Right forelimb (tissue), 1 donor: Measurements from ENCODE around the gene TLE5.
"Not testable (repeated sequence)": the region's sequence is repeated elsewhere in the genome, so short reads cannot be mapped to it uniquely, and the experiment has no call there.

Source experiments
- DNase-seq: peaks from one replicate; pipeline ENCODE4 v3.0.0-alpha.2; 2018

The TLE5 gene

DNA sequence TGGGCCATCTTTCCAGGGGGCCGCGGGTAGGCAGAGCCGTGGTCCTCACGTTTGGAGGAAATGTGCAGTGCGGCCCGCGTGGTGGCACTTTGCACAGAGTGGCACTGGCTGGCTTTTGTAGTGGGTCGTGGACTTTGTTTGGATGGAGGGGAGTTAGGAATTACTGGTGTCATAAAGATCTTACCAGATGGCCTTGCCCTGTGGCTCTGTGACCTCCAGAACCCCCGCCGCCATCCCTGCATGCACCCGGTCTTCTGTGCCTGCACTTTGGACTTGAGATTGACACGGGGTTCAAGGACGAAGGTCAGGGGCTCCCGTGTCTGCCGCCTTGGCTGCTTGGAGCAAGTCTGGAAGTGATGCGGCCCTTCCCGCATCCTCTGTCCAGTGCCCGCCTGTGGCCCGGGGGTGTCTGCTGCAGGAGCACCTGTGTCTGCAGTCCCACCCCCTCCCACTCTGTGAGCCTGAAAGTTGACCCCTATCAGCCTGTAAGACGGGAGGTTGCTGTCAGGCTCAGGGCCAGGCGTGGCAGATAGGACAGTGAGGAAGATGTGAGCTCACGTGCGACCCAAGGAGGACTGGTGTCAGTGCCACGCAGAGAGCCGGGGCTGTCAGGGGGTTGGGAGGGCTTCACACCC is 34.1 kb upstream of the TLE5 start:
- no peak for DNase-seq

DNA sequence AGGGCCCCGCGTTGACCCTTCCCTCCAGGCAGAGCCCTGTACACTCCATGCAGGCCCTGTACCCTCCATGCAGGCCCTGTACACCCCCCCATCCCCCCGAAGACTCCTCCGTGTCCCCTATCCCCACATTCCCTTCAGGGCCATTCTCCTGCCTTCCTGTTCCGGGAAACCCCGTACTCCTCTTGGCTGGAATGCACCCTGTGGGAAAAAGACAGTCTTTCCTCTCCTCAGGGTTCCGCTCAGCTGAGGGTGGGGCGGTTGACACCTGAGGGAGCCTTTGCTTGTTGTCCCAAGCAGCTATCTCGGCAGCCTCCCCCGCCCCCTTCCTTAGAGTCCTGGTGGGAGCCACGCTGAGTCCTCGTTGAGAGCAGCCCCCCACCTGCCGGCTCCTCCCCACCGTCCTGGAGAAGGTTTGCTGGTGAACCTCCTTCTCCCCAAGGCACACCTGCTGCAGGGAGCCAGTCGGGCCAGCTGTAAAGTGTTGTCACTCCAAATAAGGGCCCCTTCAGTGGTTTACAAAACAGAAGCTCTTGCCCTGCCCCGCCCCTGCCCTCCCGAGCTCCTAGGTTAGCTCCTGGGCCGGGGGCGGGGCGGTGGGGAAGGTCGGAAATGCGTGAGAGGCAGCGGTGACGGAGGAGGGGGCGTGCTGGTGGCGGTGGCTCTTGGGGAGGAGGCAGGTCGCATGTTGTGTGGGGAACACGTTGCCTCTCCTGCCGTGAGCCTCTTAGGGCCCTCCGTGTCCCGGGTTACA is 33.3 kb upstream of the TLE5 start:
- DNase-seq = no peak

DNA sequence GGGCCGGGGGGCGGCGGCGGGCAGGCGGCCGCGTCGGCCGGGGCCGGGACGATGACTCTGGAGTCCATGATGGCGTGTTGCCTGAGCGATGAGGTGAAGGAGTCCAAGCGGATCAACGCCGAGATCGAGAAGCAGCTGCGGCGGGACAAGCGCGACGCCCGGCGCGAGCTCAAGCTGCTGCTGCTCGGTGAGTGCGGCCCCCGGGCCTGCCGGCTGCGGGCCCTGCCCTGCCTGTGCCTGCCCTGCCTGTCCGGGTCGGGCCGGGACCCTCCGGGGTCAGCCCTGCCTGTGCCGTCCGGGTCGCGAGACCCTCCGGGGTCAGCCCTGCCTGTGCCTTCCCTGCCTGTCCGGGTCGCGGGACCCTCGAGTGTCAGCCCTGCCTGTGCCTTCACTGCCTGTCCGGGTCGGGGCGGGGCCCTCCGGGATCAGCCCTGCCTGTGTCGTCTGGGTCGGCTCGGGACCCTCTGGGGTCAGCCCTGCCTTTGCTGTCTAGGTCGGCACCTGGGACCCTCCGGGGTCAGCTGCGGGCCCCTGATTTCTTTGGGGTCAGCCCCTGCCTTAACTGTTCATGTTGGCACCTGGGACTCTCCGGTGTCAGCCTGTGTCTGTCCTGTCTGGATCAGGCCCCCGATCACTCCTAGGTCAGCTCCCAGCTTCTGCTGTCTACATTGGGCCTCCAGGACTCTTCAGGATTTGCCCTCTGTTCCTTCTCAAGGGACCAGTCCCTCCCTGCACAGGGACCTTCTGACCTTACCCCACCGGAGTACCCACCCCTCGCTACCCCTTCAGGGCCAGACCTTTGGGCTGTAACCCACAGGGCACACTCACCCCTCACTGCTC is 32.5 kb upstream of the TLE5 start:
- DNase-seq = no peak

DNA sequence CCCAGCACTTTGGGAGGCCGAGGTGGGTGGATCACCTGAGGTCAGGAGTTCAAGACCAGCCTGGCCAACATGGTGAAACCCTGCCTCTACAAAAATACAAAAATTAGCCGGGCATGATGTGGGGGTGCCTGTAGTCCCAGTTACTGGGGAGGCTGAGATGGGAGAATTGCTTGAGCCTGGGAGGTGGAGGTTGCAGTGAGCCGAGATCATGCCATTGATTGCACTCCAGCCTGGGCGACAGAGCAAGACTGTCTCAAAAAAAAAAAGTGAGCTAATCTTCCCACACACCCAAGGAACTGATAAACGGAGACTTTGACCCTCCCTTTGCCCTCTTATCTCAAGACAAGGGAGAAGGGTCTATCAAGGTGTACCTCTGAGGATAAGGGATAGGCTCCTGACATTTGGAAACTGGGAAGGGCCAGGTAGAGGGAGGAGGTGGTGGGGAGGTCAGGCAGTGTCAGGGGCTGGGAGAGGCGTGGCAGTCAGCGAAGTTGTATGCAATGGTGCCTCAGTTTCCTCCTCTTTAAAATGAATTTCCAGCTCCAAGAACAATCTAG is 27.1 kb upstream of the TLE5 start:
- not testable (repeated sequence) for DNase-seq

DNA sequence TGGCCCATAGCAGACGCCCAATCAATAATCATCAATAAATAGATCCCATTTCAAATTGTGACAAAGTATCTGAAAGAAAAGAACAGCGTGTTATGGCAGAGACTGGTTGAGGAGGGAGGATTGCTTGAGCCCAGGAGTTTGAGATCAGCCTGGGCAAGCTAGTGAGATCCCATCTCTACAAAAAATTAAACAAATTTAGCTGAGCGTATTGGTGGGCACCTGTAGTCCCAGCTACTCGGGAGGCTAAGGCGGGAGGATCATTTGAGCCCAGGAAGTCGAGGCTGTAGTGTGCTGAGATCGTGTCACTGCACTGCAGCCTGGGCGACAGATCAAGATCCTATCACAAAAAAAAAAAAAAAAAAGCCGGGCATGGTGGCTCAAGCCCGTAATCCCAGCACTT is 25.5 kb upstream of the TLE5 start:
- DNase-seq = no peak

DNA sequence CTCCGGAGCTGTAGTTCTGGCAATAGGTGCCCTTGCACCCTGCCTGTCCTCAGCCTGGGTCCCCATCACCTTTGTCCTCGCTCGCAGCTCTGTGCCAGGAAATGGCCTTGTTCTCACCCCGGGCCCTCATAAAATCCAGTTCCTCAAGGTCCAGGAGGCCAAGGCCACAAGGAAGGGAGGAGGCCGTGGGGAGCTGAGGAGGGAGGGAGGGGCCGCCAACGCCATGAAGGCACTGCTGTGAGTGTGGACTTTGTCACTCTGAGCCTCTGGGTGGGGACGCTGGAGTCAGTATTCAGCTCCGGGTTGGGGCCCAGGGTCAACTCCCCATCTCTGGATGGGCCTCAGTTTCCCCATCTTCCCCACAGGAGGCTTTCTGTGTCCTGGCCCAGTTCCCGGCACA is 22.6 kb upstream of the TLE5 start:
- no peak for DNase-seq

DNA sequence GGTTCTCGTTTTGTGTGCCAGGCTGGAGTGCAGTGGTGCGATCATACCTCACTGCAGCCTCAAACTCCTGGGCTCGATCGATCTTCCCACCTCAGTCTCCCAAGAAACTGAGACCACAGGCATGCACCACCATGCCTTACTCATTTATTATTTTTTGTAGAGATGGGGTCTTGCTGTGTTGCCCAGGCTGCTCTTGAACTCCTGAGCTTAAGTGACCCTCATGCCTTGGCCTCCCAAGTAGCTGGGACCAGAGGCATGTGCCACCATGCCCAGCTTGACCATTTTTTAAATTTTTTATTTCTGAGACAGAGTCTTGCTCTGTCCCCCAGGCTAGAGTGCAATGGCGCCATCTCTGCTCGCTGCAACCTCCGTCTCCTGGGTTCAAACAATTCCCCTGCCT is 21.7 kb upstream of the TLE5 start:
- no peak for DNase-seq

DNA sequence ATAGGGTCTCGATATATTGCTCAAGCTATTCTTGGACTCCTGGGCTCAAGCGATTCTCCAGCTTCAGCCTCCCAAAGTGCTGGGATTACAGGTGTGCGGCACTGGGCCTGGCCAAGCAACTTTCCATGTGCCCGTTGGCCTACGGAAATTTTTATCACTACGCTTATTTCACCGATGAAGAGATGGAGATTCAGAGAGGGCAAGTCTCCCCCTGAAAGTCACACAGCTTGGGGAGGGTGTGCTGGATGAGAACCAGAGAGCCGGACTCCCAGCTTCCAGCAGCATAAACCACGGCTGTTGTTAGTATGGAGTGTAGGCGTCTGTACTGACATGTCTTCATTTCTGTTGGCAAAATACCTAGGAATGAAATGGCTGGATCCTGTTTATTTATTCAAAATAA is 20.0 kb upstream of the TLE5 start:
- DNase-seq = no peak

DNA sequence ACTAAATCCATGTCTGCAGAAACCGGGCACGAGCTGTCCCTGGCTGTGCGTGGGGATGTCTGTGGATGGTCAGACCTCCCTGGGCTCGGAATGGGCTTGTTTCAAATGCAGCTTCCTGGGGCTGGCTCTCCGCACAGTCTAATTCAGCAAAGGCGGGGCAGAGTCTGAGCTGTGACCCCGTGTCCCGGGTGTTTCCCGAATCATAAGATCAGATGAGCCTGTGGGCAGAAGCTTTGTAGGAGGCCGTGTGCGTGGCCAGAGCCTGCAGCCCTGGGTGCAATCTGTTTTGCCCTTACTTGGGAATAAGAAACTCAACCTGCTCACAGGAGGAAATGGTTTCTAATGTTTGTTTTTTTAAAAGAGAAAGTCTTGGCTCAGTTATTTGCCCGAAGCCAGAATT is 18.0 kb upstream of the TLE5 start:
- no peak for DNase-seq

DNA sequence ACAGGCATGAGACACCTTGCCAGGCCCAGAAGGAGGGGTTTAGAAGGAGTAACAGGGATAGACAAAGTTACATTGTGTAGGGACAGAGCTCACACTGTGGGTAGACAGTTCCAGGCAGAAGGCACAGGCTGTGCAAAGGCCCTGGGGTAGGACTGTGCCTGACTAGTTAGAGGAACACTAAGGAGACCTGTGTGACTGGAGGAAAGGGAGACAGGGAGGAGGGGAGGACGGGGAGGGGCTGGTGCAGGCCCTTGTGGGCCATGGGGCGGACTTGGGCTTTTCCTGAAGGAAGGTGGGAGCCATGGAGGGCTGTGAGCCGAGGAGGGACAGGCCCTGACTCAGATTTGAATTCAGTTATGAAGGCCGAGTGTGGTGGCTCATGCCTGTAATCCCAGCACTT is 17.3 kb upstream of the TLE5 start:
- no peak for DNase-seq

DNA sequence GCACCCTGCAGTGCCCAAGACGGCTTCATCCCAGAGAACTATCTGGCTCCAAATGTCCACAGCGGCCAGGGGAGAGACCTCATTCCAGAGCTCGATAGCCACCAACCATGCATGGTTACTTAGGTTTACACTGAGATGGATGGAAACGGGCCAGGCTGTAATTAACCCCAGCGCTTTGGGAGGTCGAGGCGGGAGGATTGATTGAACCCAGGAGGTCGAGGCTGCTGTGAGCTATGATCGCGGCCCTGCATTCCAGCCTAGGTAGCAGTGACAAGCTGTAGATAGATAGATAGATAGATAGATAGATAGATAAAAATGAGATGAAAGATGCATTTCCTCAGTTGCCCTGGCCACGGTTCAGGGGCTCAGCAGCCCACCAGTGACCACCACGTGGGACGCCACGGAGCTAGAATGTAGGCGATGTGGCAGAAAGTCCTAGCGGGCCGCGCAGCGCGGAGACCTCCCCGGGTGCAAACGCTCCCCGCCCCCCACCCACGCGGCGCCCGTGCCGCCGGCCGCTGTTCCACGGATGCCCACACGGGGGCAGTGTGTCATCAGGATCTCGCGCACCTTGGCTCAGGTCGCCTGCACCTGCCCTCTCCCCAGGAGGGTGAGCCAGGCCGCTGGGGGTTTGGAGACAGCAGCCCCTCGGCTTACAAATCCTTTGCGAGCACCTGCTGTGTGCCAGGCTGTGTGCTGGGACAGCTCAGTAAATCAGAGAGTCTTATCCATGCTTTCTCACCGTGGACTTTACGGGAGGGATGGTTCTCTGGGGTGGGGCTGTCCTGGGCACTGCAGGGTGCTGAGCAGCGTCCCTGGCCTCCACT is 13.5 kb upstream of the TLE5 start:
- peak; percentile 79 for DNase-seq

DNA sequence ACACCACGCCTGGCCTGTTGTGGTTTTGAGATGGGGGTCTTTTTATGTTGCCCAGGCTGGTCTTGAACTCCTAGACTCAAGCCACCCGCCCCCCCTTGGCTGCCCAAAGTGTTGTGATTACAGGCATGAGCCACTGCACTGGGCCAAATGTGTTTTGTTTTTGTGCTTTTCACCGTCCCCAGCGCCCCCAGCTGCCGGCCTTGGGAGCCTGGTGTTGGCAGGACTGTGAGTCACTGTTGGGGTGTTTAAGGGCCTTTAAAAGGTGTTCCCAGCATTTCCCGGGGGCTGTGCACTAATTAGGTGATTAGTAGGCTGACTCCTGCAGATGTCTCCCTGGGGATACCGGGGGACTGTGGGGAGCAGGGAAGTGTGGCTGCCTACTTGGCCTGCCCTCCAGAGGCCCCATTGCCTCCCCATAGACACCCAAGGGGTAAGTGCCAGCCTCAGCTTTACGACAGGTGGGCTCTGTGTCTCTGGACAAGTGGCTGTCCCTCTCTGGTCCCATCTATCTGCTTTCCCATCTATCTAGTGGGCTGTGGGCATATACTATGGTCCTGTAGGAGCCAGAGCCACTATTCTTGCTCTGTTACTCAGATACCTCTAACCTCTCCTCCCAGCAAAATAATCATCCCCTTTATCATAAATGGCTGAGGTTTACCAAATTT is 11.8 kb upstream of the TLE5 start:
- no peak for DNase-seq

DNA sequence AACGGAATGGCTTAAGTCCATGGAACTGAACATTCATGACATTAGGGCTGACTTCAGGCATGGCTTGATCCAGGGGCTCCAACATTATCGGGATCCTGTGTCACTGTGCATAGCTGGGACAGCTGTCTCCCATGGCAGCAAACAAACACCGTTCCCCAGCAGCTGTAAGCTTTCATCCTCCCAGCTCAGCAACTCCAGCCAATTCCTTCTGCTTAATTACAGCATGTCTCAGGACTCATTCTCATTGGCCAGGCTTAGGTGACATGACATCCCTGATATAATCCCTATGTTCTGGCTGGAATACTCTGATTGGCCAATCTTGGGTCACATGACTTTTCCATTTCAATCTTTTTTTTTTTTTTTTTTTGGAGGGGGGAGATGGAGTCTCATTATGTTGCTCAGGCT is 10.9 kb upstream of the TLE5 start:
- no peak for DNase-seq

DNA sequence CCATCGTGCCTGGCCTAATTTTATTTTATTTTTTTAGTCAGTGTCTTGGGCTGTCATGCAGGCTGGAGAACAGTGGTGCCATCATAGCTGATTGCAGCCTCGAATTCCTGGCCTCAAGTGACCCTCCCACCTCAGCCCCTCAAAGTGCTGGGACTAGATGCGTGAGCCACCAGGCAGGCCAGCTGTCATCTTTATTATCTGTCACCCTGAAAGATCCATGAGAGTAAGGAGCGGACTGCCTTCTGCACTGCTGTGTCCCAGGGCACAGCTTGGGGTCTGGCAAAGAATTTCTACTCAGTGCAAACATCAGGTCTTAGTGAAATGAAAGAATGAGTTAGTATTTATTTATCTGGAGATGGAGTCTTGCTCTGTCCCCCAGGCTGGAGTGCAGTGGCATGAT is 9.5 kb upstream of the TLE5 start:
- DNase-seq = no peak

DNA sequence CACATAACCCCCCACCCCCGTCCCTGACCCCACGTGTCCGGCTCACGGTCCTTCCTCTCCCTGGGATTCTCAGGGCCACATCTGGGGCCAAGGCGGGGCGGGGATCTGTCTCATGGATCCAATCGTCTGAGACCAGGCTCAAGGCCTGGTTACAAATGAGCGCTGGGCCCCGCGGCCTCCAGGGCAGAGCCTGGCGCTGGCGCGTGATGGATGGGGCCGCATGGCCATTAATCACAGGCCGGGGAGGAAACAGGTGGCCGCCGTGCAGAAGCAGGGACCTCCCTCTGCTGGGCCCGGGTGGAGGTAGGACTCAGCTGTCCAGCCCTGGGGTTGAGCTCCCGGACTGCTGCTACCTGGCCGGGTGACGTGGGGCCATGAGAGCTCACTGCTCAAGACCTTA is 5.8 kb upstream of the TLE5 start:
- peak; percentile 69 for DNase-seq

DNA sequence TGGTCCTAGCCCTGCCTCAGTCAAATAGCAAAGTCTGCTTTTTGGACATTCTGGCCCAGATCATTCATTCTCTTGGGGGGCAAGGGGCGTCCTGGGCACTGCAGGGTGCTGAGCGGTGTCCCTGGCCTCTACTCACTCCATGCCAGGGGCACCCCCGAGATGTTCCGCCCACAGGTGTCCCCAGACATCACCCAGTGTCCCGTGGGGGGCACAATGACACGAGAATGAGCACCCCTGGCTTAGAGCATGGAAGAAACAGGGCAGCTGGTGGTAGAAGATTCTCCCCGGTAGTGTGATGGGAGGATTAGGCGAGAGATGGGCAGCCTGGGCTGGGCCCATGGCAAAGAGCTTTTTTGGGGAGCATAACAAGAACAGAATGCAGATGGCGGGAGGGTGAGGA is 5.3 kb upstream of the TLE5 start:
- DNase-seq = no peak

DNA sequence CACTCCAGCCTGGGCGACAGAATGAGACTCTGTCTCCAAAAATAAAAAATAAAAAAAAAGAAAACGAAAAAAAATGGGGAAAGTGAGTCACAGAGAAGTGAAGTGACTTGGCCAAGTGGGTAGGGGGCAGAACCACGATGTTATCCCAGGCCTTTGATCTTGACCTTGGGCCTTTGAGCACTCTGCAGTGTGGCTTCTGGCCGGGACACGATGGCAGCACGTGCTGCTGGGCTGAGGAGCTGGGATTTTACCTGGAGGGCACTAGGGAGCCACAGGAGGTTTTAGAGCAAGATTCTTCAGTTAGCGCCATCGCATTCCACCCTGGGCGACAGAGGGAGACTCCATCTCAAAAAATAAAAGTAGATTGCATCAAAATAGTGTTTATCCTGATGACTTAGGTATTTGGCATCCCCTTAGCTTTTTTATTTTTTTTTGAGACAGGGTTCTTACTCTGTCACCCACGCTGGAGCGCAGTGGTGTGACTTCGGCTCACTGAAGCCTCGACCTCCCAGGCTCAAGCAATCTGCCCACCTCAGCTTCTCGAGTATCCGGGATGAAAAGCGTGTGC is 4.3 kb upstream of the TLE5 start:
- no peak for DNase-seq

DNA sequence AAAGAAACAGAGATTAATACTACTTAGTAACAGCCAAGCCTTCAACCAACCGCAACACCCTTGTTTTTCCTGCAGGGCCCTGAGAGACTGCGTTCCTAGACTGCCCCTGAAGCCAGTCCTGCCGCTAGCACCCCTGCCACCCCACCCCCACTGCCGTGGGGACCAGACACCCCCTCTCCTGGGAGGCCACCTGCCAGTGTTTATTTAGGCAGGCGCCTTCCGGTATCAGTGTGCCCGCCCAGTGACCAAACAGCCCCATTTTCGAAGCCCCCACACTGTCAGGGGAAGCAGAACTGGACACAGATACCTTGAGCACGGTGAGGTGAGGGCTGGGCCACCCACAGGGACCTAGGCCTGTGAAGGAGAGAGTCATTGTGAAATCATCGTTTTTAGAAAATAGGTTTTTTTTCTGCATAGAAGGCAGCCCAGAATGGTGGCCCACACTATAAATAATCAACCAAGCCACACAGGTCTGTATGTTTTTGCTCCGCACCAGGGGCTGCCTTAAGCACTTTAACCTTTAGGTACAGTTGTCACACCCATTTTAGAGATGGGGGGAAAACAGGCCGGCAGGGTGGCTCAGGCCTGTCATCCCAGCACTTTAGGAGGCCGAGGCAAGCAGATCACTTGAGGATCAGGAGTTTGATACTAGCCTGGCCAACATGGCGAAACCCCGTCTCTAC is 3.5 kb upstream of the TLE5 start:
- no peak for DNase-seq

DNA sequence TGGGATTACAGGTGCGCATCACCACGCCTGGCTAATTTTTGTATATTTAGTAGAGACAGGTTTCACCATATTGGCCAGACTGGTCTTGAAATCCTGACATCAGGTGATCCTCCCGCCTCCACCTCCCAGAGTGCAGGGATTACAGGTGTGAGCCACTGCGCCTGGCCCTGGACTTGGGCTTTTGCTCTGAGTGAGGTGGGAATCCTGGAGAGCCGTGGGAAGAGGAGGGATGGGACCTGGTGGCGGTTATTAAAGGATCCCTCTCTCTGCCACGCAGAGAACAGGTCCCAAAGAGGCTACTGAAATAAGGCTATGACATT is 1.7 kb upstream of the TLE5 start:
- DNase-seq = no peak

DNA sequence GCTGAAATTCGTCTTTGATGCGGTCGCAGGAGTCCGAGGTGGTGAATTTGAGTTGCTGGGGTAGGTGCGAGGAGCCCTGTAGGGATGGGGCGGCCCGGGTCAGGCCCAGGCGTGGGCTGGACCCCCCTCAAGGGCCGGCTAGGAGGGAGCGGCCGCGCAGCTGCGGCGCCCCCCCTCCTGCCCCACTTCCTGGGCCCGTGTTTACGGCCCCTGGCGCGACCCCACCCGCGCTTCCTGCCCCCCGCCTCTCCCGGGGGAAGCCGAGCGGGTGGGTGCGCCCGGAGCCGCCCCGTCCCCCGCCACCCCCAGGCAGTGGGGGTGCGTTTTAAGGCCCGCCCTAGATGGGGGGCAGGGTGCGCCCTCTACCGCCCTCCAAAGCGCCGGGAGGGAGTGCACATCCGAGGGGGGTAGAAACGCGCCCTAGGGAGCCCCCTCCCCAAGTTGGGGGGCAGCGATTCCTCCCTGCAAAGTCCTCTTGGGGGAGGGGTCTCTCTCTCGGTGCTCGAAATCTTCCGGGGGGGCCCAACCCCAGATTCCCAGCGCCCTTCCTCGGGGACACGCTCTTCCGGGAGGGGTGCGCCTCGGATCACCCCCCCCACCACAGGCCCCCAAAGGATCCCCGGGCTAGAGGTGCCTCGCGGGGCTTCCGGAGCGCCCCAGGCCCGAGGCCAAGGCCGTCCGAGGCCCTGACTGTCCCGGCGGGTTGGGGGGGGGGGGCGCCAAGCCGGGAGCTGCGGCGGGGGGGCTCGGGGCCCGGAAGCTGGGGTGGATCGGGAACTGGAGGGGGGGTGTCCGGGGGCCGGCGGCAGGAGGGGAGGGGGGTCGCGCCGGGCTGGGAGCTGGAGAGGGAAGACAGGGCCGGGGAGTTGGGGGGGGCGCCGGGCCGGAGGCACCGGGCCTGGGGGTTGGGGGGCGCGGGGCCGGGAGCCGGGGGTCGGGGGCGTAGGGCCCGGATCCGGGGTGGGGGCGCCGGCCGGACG is 823 bp downstream of the TLE5 start:
- DNase-seq = no peak
